Colonic mucosa (tissue), 4 donors: ENCODE results near the gene HOXB4. TPM values are rescaled to one million over a fixed set of nuclear protein-coding genes. Genes with fewer than 3 reads are reported as not detected.
A peak's percentile ranks its signal among the peaks of the same experiment; 100 is the strongest.

ENCODE experiments used
- DNase-seq: peaks from one replicate; pipeline ENCODE4 v3.0.0-alpha.2; 2020
- H3K27ac ChIP-seq: fragments of 200-600 bp; one replicate; pipeline ENCODE4 v1.8.0; 2021
- H3K27me3 ChIP-seq: fragments of 200-600 bp; one replicate; pipeline ENCODE4 v1.8.0; 2021
- H3K36me3 ChIP-seq: fragments of 200-600 bp; one replicate; pipeline ENCODE4 v1.8.0; 2021
- H3K4me1 ChIP-seq: fragments of 200-600 bp; one replicate; pipeline ENCODE4 v1.8.0; 2021; ENCODE audit warnings: mild to moderate bottlenecking
- H3K4me3 ChIP-seq: fragments of 200-600 bp; one replicate; pipeline ENCODE4 v1.8.0; 2021
- H3K9ac ChIP-seq, 2 donors: one replicate each; pipeline ENCODE4 v1.7.0; 2013; ENCODE audit warnings: control low read depth in 2 of 2, low read depth in 2 of 2, low read length in 2 of 2
- H3K9me3 ChIP-seq: fragments of 200-600 bp; one replicate; pipeline ENCODE4 v1.8.0; 2021
- CTCF ChIP-seq: fragments of 200-600 bp; IDR thresholded peaks from one replicate; pipeline ENCODE4 v1.8.0; 2022; ENCODE audit warnings: antibody characterized with exemption, mild to moderate bottlenecking
- intact Hi-C: fragments of 100-400 bp; cut with DNase I; formaldehyde crosslinking; loops from one replicate; pipeline ENCODE4 v1.14.1; 2022
- total RNA-seq, 2 donors: library from RNA; stranded (reverse); fragmentation: NEBNext Ultra II Directional in 1 of 2; extraction: Animal tissue kit (Norgen Biotek cat#: 25700) in 1 of 2; gene quantifications; one replicate each; pipeline ENCODE4 v1.2.1, GENCODE V29; 2021
- donor health status: healthy.
- donor health status: DM: no; HTN: no; CAD: no.
- donor health status: DM: no; HTN: no; CAD: no.

HOXB4 gene
- total RNA-seq, 2 donors from 2014 or later: 2.5 to 4.7 TPM

- DNase-seq: no peak
- Histone ChIP-seq H3K9me3 (no peaks in the 10 kb centered on the region), H3K4me1 (peaks cover 21% of the 10 kb centered on the region), H3K9ac (peak overlapping the region in 1 of 2 donors; percentile 27), H3K36me3 (no peaks in the 10 kb centered on the region), H3K4me3 (no peak overlapping the region), H3K27ac (peak overlapping the region; percentile 34), H3K27me3 (no peaks in the 10 kb centered on the region)
- intact Hi-C loops: no loop called here
- no peak for TF ChIP-seq CTCF
These were observed 10.3 kb downstream of the HOXB4 start for GRCh38 chr17:48567646-48568354.

DNA sequence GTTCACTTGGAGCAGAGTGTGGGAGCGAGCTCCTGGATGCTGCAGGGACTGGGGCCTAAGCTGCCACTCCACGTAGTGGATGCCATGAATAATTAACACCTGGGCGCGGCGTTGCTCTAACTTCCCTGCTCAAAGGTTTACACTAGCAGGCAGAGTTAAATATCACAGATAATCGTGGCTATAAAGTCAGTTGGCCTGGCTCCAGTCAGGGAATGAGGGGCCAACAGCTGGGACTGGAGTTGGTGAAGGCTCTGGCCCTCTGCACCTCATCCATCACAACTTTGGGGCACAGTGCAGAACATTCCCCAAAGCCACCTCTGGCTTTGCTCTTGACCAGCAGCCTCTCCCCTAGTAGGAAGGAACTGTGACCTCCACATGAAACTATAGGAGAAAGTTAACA, 10.9 kb downstream of the HOXB4 start:
- no peak for TF ChIP-seq CTCF
- Histone ChIP-seq H3K36me3 (no peaks in the 10 kb centered on the region), H3K9me3 (no peaks in the 10 kb centered on the region), H3K9ac (peak overlapping the region in 1 of 2 donors; percentile 27), H3K27ac (peak overlapping the region; percentile 34), H3K4me1 (peaks cover 21% of the 10 kb centered on the region), H3K4me3 (no peak overlapping the region), H3K27me3 (no peaks in the 10 kb centered on the region)
- DNase-seq: peak; percentile 84
- intact Hi-C loops: no loop called here

DNA sequence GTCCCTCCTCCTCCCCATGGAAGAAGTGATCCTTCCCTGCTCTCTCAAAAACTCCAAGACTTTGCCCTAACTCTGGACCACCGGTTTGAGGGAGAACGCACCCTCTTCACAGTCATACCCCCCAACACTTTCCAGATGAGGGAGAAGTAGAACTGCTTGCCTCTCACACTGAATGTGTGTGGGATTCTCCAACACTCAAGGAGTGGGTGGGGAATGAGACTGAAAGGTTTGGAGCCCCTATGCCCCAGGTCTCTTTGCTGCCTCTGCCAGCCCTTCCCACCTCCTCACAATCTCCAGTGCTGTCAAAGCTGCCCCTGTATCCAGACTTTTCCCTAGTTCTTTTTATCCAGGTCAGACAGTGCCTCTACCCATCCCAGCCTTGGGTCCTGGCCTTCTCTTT, 11.4 kb downstream of the HOXB4 start:
- DNase-seq: no peak
- Histone ChIP-seq H3K36me3 (no peaks in the 10 kb centered on the region), H3K27ac (peak overlapping the region; percentile 34), H3K9me3 (no peaks in the 10 kb centered on the region), H3K4me3 (no peak overlapping the region), H3K4me1 (peaks cover 21% of the 10 kb centered on the region), H3K27me3 (no peaks in the 10 kb centered on the region), H3K9ac (peak overlapping the region in 1 of 2 donors; percentile 27)
- TF ChIP-seq CTCF: no peak
- intact Hi-C loops: no loop called here

- Histone ChIP-seq H3K36me3 (no peaks in the 10 kb centered on the region), H3K27me3 (no peaks in the 10 kb centered on the region), H3K9me3 (no peaks in the 10 kb centered on the region), H3K9ac (no peak overlapping the region), H3K4me1 (peaks cover 21% of the 10 kb centered on the region), H3K27ac (no peak overlapping the region), H3K4me3 (no peak overlapping the region)
- no peak for DNase-seq
- TF ChIP-seq CTCF: no peak
- intact Hi-C loops: no loop called here
These were observed 12.0 kb downstream of the HOXB4 start for GRCh38 chr17:48565925-48566710.

- Histone ChIP-seq H3K36me3 (no peaks in the 10 kb centered on the region), H3K9me3 (no peaks in the 10 kb centered on the region), H3K4me1 (peaks cover 21% of the 10 kb centered on the region), H3K4me3 (no peak overlapping the region), H3K9ac (peak overlapping the region in 1 of 2 donors; percentile 48), H3K27me3 (no peaks in the 10 kb centered on the region), H3K27ac (no peak overlapping the region)
- no peak for DNase-seq
- intact Hi-C loops: no loop called here
- no peak for TF ChIP-seq CTCF
These were observed 13.1 kb downstream of the HOXB4 start for GRCh38 chr17:48565022-48565554.
